CMK (cell line): ENCODE data around the gene RFX2.
"Not testable (repeated sequence)": the region's sequence is repeated elsewhere in the genome, so short reads cannot be mapped to it uniquely, and the experiment has no call there.

Source experiments
- DNase-seq: peaks from one replicate; pipeline ENCODE4 v3.0.0-alpha.2; 2010; ENCODE audit warnings: low read depth

The RFX2 gene

DNA sequence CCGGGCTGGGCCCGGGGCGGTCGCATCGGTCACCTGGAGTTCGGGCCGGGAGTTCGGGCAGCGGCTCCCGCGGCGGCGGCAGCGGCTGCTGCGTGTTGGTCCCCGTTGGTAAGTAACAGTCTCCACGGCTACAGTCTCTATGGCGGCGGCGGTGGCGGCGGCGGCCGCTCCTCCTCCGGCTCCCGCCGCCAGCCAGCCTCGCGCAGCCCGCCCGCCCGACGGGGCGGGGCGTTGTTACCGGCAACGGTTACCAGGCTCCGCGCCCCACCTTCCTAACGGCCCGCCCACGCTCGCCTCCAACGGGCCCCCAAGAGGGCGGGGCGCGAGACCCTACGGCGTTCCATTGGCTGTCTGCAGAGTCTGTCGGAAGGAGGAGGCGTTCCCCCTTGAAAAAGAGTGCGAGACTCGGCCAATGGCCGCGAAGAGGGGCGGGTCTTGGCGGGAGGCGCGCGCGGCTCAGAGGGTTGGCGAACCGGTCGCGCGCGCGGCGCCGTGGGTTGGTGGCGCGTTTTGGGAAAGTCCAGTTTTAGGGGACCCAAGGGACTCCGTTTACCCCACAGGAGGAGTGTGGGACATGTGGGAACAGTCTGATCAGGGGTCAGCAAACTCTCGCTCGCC is at the start of gene RFX2:
RFX2 (minus strand) TSS at position 141 of the 618 bp plus-strand sequence. CDS start 63,004 bp downstream, outside the sequence.
- DNase-seq, result peak; percentile 92

DNA sequence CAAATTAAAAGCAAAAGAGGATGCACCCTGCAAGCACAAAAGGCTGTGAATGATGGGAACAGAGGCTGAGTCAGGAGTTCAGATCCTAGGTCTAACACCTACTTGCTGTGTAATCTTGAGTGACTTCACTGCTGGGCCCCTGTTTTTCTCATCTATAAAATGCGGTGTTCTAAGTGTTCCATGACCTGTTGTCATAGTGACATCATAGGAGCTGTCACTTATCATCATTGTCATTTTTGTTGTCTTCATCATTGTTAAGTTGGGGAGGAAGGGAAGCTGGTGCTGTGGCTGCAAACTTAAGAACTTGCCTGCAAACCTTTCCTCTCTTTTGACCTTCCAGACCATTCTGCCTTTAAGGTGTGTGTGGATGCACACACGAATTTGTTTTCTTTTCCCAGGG is 45.7 kb upstream of the RFX2 start:
- no peak for DNase-seq

GRCh38 chr19:6150289-6150688 is 40.0 kb upstream of the RFX2 start:
- no peak for DNase-seq

GRCh38 chr19:6141217-6141616 is 30.9 kb upstream of the RFX2 start:
- DNase-seq, result no peak

GRCh38 chr19:6138511-6138910 is 28.2 kb upstream of the RFX2 start:
- DNase-seq, result no peak

GRCh38 chr19:6138066-6138465 is 27.8 kb upstream of the RFX2 start:
- DNase-seq, result no peak

- no peak for DNase-seq
Observed at GRCh38 chr19:6133231-6133630, 22.9 kb upstream of the RFX2 start.

GRCh38 chr19:6132482-6132881 is 22.2 kb upstream of the RFX2 start:
- no peak for DNase-seq

DNA sequence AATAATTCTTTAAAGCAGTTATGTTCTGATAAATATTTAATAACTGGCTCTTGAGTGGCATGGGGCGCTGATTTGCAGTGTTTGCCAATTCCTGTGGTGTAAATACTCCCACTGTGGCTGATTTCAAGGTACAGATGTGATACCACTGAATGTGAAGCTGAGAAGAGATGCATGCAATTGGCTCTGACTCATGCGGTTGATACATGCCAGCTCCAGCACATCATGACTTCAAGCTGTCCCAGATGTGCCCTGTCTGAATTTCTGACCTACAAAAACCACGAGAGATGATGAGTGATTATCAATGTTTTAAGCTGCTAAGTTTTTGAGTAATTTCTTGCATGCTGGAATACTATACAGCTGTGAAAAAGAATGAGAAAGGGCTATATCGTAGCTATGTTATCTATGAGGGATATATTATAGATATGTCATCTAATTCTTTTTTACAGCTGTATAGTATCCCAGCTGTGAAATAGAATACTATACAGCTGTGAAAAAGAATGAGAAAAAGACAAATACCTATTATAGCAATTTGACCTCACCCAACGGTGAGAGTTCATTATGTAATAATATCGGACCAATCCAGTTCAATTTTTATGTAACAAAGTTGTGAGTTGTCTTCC is 17.5 kb upstream of the RFX2 start:
- no peak for DNase-seq

GRCh38 chr19:6126335-6126974 is 16.2 kb upstream of the RFX2 start:
- peak; percentile 65 for DNase-seq

DNA sequence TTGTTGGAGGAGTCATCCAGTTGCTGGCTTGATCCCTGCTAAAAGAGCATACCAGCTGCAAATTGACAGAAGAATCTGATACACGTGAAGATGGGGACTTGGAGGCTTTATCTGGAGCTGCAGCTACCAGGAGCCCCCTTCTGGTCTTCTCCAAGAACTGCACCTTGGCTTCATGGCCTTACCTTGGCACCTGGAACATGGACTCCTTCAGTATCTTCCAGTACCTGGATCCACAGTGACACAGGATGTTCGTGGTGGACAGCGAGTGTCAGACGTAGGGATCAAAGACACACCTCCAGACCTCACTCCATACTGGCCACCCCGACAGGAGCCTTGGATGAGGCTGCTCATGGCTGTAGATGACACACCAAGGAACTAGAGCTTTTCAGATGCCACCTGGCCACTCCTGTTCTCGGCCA is 15.3 kb upstream of the RFX2 start:
- DNase-seq, result peak; percentile 48

GRCh38 chr19:6119031-6119430 is 8.7 kb upstream of the RFX2 start:
- DNase-seq, result no peak

DNA sequence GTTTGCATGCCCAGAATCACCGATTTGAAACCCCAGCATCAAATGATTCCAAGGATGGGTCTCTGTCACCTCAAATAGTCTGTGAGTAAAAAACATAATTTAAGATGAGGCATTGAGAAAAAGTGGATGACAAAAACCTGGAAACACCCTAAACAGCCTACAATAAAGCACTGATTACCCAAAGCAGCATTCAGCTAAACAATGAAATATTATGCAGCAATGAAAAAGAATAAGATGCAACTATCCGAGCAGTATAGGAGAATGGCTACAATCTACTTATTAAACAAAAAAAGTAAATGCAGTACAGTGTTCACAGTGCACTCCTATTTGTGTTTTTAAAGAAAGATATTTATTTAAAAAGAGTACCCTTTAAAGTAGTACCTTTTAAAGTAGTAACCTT is 7.7 kb upstream of the RFX2 start:
- DNase-seq, result no peak

GRCh38 chr19:6117534-6117933 is 7.2 kb upstream of the RFX2 start:
- no peak for DNase-seq

DNA sequence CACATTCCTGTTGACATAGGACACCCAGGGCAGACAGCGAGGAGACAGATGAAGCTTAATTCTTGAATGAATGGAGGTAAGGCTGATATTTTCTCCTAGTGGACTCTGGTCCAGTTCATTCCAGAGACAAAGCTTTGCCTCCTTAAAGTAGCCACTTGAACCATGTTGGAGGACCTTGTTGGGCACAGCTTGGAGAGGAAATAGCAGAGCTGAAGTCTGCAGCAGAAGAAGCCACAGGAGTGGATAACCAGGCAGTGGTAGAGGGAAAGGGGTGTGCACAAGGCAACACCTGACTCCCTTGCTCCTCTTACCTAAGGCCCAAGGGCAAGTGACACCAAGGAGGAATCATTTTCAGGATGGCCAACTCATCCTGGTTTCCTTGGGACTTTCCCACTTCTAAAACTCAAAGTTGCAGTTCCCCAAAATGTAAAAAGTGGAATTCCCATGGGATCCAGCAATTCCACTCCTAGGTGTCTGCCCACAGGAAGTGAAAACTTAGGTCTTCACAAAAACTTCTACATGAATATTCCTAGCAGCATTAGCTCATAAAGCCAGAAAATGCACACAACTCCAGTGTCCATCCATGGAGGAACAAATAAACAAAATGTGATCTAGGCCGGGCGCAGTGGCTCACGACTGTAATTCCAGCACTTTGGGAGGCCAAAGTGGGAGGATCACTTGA is 6.6 kb upstream of the RFX2 start:
- DNase-seq, result no peak

GRCh38 chr19:6115992-6116391 is 5.7 kb upstream of the RFX2 start:
- no peak for DNase-seq

- no peak for DNase-seq
Observed at GRCh38 chr19:6113616-6114188, 3.4 kb upstream of the RFX2 start.

GRCh38 chr19:6109947-6110346 is 353 bp downstream of the RFX2 start:
- DNase-seq, result no peak

DNA sequence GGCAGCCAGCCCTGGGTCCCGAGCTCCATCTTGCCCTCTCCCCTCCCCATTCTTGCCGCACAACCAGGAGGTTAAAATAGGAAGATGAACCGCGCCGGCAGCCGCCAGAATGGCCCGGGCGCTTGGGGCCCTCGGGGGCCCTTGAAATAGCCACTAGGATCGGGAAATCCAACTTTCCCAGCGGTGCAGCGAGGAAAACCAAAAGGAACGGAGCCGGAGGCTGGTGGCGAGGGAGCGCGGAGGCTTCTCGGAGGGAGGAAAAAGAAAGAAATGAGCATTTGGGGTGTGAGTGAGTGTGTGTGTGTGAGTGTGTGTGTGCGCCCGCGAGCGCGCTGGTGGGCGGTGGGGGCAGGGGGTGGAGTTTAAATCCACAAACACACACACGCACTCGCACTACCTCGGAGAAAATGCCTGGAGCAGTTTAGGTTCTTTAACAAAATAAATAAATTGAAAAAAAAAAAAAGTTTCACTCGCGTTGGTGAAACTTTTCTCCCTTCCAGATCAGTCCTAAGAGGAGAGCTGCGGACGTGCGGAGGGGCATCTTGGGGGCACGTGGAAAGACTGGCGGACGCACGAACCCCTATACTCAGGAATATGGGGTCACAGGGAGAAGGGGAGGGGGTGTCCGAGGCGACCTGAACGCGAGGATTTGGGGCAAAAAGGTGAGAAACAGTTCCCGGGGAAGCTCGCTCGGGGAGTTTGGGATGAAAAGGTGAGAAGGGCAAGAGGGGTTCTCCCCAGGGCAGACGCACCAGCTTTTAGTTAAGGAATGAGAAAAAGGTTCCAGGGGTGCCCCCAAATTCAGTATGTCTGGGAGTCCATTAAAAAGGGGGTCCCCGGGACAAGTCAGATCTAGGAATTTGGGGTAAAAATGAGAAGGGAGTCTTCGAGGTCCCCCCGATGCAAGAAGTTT is 1.3 kb downstream of the RFX2 start:
- no peak for DNase-seq

- not testable (repeated sequence) for DNase-seq
Observed at GRCh38 chr19:6106643-6107294, 3.5 kb downstream of the RFX2 start.

- no peak for DNase-seq
Observed at GRCh38 chr19:6105444-6105843, 4.9 kb downstream of the RFX2 start.
